Skeletal muscle cell (primary cell): Measurements from ENCODE around the gene PLXNA4.

ENCODE experiments used
- DNase-seq: peaks from one replicate; pipeline ENCODE4 v3.0.0-alpha.2; 2010; ENCODE audit warnings: low read depth
- H3K4me3 ChIP-seq: 2 replicates; pipeline ENCODE4 v1.5.1; 2011; ENCODE audit warnings: low read depth, mild to moderate bottlenecking, control low read depth, low read length, moderate library complexity

Gene PLXNA4

GRCh38 chr7:132213583-132213982, 362.7 kb downstream of the PLXNA4 start:
- no peak for DNase-seq
- H3K4me3 ChIP-seq = no peak overlapping the region

- no peak overlapping the region for H3K4me3 ChIP-seq
- DNase-seq = no peak
Observed at GRCh38 chr7:132211971-132212370, 364.3 kb downstream of the PLXNA4 start.

DNA sequence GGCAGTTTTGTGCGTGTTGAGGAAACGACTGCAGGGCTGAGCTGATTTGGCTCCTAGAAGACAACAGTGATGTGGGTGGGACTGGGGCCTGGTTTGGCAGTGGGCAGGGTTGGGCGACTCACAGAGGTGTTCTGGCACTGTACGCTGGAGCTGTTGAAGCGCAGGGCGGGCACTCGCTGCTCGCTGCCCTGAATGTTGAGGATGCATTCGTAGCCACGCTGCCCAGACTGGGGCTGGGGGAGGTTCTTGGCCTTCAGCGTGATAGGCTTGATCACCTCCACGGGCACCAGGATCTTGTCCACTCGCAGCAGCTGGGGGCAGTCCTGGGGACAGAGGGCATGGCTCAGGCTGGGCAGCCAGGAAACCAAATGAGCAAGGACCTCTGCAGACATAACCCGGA, 365.4 kb downstream of the PLXNA4 start:
- DNase-seq = no peak
- H3K4me3 ChIP-seq = no peak overlapping the region

GRCh38 chr7:132207782-132208181, 368.5 kb downstream of the PLXNA4 start:
- H3K4me3 ChIP-seq = no peak overlapping the region
- DNase-seq = no peak

DNA sequence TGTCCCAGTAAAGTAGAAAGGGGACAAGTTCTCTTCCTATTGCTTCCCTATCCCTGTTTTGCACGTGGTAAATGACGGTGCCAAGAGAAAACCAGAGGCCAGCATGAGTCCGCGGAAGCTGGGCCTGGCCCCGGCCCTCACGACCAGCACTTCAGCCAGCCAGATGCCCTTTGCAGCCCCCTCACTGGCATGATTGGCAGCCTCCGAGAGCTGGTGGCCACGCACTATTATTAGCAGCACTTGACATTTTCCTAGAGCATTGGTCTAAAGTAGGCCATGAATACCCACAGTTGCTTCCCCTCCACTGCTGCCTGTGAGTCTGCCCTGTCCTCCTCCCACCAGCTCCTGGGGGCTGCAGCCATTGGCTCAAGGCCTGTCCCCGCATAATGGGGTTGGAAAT, 369.1 kb downstream of the PLXNA4 start:
- H3K4me3 ChIP-seq = no peak overlapping the region
- no peak for DNase-seq

- no peak for DNase-seq
Observed at GRCh38 chr7:132206594-132206993, 369.7 kb downstream of the PLXNA4 start.

GRCh38 chr7:132205509-132205908, 370.8 kb downstream of the PLXNA4 start:
- DNase-seq = no peak
- no peak overlapping the region for H3K4me3 ChIP-seq

More at GRCh38 chr7:132206594-132206993, 369.7 kb downstream of the PLXNA4 start:
- H3K4me3 ChIP-seq = no peak overlapping the region

- no peak overlapping the region for H3K4me3 ChIP-seq
- DNase-seq = no peak
Observed at GRCh38 chr7:132203021-132203420, 373.2 kb downstream of the PLXNA4 start.

- no peak overlapping the region for H3K4me3 ChIP-seq
- no peak for DNase-seq
Observed at GRCh38 chr7:132202541-132202940, 373.7 kb downstream of the PLXNA4 start.

GRCh38 chr7:132200141-132200540, 376.1 kb downstream of the PLXNA4 start:
- no peak overlapping the region for H3K4me3 ChIP-seq
- DNase-seq = no peak

- no peak for DNase-seq
- no peak overlapping the region for H3K4me3 ChIP-seq
Observed at GRCh38 chr7:132199626-132200025, 376.6 kb downstream of the PLXNA4 start.

- no peak for DNase-seq
Observed at GRCh38 chr7:132197772-132198171, 378.5 kb downstream of the PLXNA4 start.

GRCh38 chr7:132193898-132194297, 382.4 kb downstream of the PLXNA4 start:
- DNase-seq = no peak
- H3K4me3 ChIP-seq = no peak overlapping the region

More at GRCh38 chr7:132197772-132198171, 378.5 kb downstream of the PLXNA4 start:
- H3K4me3 ChIP-seq = no peak overlapping the region

DNA sequence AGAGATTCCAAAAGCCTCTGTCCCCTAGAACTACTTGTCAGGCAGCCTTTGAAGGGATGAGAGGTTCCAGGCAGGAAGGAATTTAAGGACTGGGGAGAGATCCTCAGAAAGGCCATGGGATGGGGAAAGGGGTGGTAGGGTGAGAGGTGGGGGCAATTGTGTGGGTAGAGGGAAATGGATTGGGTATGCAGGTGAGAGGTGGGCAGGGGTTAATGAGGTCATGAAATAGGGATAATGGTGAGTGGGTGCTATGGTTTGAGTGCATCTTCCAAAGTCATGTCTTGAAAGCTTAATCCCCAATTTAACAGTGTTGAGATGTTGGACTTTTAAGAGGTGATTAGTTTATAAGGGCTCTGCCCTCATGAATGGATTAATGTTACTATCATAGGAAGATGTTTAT, 383.5 kb downstream of the PLXNA4 start:
- DNase-seq = no peak
- H3K4me3 ChIP-seq = no peak overlapping the region

DNA sequence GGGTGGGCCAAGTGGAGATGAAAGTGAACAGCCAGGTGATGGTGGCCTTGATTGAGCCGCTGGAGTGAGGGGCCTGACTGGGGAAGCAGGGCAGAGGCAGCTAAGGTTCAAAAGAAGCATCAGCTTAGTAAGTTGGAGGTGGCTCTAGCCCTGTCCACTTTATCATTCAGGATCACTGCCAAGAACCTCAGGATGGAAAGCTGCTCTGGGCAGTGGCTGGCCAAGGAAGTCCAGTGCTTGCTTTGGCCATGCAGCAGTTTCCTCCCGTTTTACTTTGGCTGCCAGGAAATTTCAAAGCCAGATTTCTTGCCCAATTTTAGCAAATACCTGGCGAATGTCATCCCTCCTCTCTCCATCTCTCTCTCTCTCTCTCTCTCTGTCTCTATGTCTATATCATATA, 384.9 kb downstream of the PLXNA4 start:
- no peak for DNase-seq
- H3K4me3 ChIP-seq = no peak overlapping the region

GRCh38 chr7:132190683-132191082, 385.6 kb downstream of the PLXNA4 start:
- DNase-seq = no peak
- H3K4me3 ChIP-seq = no peak overlapping the region

DNA sequence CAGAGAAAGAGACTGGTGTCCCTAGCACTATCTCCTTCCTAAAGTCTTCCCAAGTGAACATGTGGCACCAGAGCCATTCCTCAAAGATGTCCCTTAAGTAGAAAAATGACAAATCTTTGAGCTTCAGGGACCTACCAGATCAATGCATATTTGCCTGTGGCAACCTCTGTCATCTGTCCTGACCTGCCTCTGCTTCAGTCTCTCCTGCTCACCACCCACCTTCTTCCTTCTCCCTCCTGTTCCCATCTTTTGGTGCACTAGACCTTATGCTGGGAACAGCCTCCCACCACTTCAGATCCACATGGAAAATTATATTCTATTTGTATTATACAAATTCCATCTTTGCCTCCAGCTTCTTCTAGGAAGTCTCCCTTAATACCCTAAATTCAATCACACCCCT, 386.4 kb downstream of the PLXNA4 start:
- H3K4me3 ChIP-seq = no peak overlapping the region
- DNase-seq = no peak

GRCh38 chr7:132187869-132188789, 388.1 kb downstream of the PLXNA4 start:
- no peak overlapping the region for H3K4me3 ChIP-seq
- DNase-seq = no peak

- H3K4me3 ChIP-seq = no peak overlapping the region
- DNase-seq = no peak
Observed at GRCh38 chr7:132187391-132187790, 388.9 kb downstream of the PLXNA4 start.

GRCh38 chr7:132185150-132185549, 391.1 kb downstream of the PLXNA4 start:
- no peak overlapping the region for H3K4me3 ChIP-seq
- DNase-seq = no peak

- DNase-seq = no peak
- H3K4me3 ChIP-seq = no peak overlapping the region
Observed at GRCh38 chr7:132183781-132184380, 392.4 kb downstream of the PLXNA4 start.
